ENCODE data around the gene CA10. TPM values are rescaled to one million over a fixed set of nuclear protein-coding genes. Genes with fewer than 3 reads are reported as not detected.
A peak's percentile ranks its signal among the peaks of the same experiment; 100 is the strongest.

The CA10 gene
- total RNA-seq, 4 donors from 2014 or later: not detected

DNA sequence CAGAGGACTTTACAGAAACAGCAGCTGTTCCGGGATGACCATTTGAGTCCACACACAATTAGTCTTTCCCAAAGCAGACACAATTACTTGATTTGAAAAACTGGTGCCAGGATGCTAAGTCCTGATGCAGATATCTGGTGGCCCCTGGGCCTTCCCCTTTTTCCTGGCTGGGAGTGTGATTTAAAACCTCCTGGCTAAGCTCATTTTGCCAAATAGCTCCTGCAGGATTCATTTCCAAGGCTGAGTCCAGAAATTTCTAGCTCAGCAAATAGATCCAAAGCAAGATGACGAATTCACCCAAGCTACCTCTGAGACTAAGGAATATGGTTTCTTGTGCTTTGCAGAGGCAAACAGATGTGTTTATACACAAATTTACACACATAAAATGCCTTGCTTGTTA, 422.2 kb downstream of the CA10 start:
- intact Hi-C loops (cut with DNase I): no loop called here
- no peaks in the 10 kb centered on the region for H3K27me3 ChIP-seq
- no peaks in the 10 kb centered on the region for H3K4me1 ChIP-seq
- no peaks in the 10 kb centered on the region for H3K36me3 ChIP-seq
- TF ChIP-seq EP300 (IDR thresholded peaks at IDR 0.05): no peak
- TF ChIP-seq, protein P1, sequence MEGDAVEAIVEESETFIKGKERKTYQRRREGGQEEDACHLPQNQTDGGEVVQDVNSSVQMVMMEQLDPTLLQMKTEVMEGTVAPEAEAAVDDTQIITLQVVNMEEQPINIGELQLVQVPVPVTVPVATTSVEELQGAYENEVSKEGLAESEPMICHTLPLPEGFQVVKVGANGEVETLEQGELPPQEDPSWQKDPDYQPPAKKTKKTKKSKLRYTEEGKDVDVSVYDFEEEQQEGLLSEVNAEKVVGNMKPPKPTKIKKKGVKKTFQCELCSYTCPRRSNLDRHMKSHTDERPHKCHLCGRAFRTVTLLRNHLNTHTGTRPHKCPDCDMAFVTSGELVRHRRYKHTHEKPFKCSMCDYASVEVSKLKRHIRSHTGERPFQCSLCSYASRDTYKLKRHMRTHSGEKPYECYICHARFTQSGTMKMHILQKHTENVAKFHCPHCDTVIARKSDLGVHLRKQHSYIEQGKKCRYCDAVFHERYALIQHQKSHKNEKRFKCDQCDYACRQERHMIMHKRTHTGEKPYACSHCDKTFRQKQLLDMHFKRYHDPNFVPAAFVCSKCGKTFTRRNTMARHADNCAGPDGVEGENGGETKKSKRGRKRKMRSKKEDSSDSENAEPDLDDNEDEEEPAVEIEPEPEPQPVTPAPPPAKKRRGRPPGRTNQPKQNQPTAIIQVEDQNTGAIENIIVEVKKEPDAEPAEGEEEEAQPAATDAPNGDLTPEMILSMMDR (IDR thresholded peaks at IDR 0.05): no peak
- TF ChIP-seq POLR2A (IDR thresholded peaks at IDR 0.05; ENCODE audit: low read depth): no peak
- TF ChIP-seq POLR2AphosphoS5 (IDR thresholded peaks at IDR 0.05): no peak
- no peak overlapping the region for H3K4me3 ChIP-seq
- no peak for DNase-seq (ENCODE audit: extremely low spot score)
- H3K27ac ChIP-seq (replicated peaks in 1 of 4): no peak overlapping the region
- H3K9me3 ChIP-seq: no peaks in the 10 kb centered on the region
- WGBS: 74% methylated on average over 2 of the region's 2 CpGs

DNA sequence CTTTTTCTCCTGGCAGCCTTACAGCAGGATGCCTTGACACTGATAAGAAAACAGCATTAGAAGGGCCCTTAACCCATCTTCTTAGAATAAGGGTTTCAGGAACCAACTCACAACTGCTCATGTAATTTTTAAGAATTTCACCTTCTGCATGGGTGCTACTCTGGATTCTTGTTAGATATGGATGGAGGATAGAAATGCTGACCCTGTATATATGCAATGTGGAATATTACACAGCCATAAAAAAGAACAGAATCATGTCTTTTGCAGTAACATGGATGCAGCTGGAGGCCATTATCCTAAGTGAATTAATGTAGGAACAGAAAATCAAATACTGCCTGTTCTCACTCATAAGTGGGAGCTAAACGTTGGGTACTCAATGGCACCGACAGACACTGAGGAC, 423.5 kb downstream of the CA10 start:
- intact Hi-C loops (cut with DNase I): no loop called here
- no peak overlapping the region for H3K27ac ChIP-seq (replicated peaks in 1 of 4)
- H3K9me3 ChIP-seq: no peaks in the 10 kb centered on the region
- H3K4me1 ChIP-seq: no peaks in the 10 kb centered on the region
- WGBS: 93% methylated on average over 2 of the region's 2 CpGs
- no peak overlapping the region for H3K4me3 ChIP-seq
- DNase-seq (ENCODE audit: extremely low spot score): no peak
- H3K36me3 ChIP-seq: no peaks in the 10 kb centered on the region
- no peaks in the 10 kb centered on the region for H3K27me3 ChIP-seq
- no peak for TF ChIP-seq POLR2AphosphoS5 (IDR thresholded peaks at IDR 0.05)
- no peak for TF ChIP-seq POLR2A (IDR thresholded peaks at IDR 0.05; ENCODE audit: low read depth)
- TF ChIP-seq EP300 (IDR thresholded peaks at IDR 0.05): no peak
- TF ChIP-seq, protein P1 (IDR thresholded peaks at IDR 0.05): no peak

DNA sequence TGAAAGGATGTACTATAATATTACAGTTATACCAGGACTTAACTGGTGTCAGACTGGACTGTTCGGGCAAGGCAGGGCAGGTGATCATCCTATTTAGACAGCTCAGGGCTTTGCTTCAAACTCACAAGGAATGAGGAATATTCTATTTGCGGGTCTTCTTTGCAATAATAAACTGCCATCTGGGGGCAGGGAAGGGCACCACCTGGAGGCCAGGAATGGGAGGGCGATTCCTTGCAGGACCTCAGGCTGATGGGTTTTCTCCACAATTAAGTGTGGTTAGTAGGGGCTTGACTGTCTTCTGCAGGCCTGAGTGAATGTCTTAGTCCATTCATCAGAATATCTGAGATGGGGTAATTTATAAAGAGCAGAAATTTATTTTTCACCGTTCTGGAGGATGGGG, 424.1 kb downstream of the CA10 start:
- TF ChIP-seq POLR2A (IDR thresholded peaks at IDR 0.05; ENCODE audit: low read depth) (no peak), EP300 (IDR thresholded peaks at IDR 0.05) (no peak), POLR2AphosphoS5 (IDR thresholded peaks at IDR 0.05) (no peak)
- TF ChIP-seq, protein P1 (IDR thresholded peaks at IDR 0.05): peak; percentile 29 to 45 (median 39)
- no peaks in the 10 kb centered on the region for H3K4me1 ChIP-seq
- intact Hi-C loops (cut with DNase I): no loop called here
- H3K36me3 ChIP-seq: no peaks in the 10 kb centered on the region
- WGBS: 71% methylated on average over 4 of the region's 4 CpGs
- no peak overlapping the region for H3K4me3 ChIP-seq
- H3K27ac ChIP-seq (replicated peaks in 1 of 4): no peak overlapping the region
- H3K27me3 ChIP-seq: no peaks in the 10 kb centered on the region
- DNase-seq (ENCODE audit: extremely low spot score): no peak
- no peaks in the 10 kb centered on the region for H3K9me3 ChIP-seq

DNA sequence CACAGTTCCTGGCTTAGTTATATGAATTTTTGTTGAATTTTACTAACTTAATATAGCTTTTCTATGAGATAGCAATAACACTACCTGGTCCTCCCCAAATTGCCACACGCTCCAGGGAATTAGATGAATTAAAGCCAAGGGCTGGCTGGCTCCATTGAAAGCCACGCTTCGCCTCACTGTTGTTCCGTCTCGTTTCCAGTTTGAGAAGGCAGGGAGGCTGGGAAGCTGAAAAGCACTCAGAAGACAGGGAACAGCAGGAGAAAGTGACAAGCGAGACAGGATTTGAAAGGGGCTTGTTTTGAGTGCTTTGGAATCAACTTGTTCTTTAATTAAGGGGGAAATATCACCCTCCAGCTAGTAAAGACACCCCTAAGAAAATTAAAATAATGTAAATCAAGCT, 425.3 kb downstream of the CA10 start:
- H3K36me3 ChIP-seq: no peaks in the 10 kb centered on the region
- intact Hi-C loops (cut with DNase I): no loop called here
- H3K4me3 ChIP-seq: no peak overlapping the region
- WGBS: 69% methylated on average over 6 of the region's 6 CpGs
- no peaks in the 10 kb centered on the region for H3K27me3 ChIP-seq
- no peak for DNase-seq (ENCODE audit: extremely low spot score)
- no peaks in the 10 kb centered on the region for H3K4me1 ChIP-seq
- TF ChIP-seq EP300 (IDR thresholded peaks at IDR 0.05) (no peak), POLR2A (IDR thresholded peaks at IDR 0.05; ENCODE audit: low read depth) (no peak), POLR2AphosphoS5 (IDR thresholded peaks at IDR 0.05) (no peak)
- TF ChIP-seq, protein P1 (IDR thresholded peaks at IDR 0.05): no peak
- no peak overlapping the region for H3K27ac ChIP-seq (replicated peaks in 1 of 4)
- no peaks in the 10 kb centered on the region for H3K9me3 ChIP-seq
